HG03520 (cell line): ENCODE measurements around the gene PIK3C2B.

Source experiments
- ATAC-seq: cut with Tn5 transposase; IDR thresholded peaks from one replicate; pipeline ENCODE4 v1.9.1; 2021; ENCODE audit warnings: mild to moderate bottlenecking, moderate library complexity; ENCODE audit not compliant: unreplicated experiment

PIK3C2B gene

GRCh38 chr1:204480515-204480914, 14.1 kb downstream of the PIK3C2B start:
- ATAC-seq: peak; percentile 72

DNA sequence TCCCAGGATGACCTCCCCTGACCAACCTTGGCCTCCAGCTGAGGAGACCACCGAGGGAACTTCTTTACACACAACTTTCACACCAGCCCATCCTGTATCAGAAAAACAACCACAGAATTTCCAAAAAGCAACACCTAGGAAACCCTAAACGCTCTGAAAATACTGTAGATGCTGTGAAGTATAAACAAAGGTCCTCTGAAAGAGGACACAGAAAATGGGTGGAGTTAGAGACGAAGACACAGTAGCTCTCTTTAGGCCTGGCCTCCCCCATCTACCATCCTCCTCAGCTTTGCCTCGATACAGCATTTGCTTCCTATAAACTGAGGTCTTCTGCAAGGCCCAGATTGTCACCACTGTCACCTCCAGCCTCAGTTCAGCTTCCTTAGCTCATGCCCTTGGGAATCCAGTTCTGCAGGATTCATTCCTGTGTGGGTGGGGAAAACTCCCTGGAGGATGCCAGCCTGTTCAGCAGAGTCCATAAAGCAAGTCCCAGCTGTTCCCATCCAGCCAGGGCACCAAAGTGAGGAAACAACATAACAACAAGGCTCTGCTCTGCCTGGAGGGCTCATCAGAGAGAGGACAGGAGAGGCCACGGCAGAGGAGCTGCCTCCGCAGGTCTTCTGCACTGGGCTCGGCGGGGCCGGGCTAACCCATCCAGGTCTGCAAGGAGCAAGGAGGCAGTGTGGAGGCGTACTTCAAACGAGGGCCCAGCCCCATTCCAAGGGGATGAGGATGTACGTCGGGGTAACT, 15.0 kb downstream of the PIK3C2B start:
- ATAC-seq: no peak

DNA sequence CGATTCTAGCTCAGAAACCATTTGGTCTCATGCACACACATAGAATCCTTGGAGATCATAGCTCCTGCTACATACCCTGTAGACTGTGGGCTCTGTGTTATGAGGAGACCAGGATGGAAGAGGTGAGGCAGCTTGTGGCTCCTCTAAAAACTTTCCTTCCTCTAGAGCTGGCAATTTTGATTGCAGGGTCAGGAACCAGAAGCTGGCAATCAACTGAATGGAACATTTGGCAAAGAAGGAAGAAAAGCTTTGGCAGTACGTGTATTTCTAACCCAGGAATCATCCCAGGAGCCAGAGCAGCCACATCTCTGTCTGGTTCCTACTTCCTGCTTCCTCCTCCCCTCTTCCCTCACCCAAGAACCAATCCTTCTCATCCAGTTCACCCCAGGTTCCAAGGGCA, 15.7 kb downstream of the PIK3C2B start:
- ATAC-seq: no peak

- no peak for ATAC-seq
Observed at GRCh38 chr1:204478172-204478899, 16.3 kb downstream of the PIK3C2B start.

DNA sequence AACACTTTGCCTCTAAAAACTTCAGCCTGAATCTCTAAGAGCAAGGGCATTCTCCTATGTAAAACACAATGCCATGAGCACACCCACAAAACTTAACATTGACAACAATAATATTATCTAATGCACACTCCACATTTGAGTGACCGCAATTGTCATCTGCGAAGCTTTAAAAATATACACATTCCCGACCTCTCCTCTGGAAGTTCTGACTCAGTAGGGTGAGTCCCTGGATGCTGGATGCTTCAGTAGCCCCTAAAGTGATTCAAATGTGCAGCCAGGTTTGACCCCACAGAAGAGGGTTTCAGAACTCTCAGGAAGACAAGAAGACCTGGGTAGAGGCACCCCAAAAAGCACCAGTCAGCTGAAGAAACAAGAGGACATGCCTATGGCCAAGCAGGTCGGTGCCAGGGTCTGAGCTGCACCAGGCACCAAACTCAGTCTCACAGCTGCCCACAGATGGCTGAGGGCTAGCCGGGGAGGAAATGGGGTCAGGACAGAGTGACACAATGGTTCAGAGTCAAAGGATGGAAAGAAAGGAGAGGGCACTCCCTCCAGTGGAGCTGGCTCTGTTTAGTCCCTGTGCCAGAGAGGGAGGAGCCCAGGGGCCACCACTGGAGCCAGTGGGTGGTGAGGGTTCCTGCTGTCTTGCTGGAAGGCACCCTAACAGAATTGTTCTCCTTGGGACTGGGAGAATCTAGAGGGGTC, 17.4 kb downstream of the PIK3C2B start:
- no peak for ATAC-seq

- ATAC-seq: no peak
Observed at GRCh38 chr1:204476563-204476962, 18.0 kb downstream of the PIK3C2B start.

GRCh38 chr1:204475656-204476432, 18.8 kb downstream of the PIK3C2B start:
- no peak for ATAC-seq

GRCh38 chr1:204473400-204473965, 21.1 kb downstream of the PIK3C2B start:
- no peak for ATAC-seq

- no peak for ATAC-seq
Observed at GRCh38 chr1:204472660-204473059, 21.9 kb downstream of the PIK3C2B start.

DNA sequence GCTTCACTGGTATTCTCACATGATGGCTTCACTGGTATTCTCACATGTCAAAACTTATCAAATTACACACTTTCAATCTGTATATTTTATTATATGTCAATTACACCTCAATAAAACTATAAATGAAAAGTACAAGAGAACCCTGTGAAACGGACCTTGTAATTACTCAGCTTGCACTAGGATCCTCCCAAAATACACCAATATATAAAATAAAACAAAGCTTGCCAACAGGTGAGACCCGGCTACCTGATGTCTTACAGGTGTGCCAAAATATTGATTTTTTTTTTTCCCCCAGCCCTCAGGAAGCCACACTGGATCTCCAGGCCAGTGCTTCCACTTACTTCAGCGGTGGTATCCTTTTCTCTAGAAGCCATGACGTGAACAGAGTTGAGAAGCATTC, 22.9 kb downstream of the PIK3C2B start:
- ATAC-seq: no peak

DNA sequence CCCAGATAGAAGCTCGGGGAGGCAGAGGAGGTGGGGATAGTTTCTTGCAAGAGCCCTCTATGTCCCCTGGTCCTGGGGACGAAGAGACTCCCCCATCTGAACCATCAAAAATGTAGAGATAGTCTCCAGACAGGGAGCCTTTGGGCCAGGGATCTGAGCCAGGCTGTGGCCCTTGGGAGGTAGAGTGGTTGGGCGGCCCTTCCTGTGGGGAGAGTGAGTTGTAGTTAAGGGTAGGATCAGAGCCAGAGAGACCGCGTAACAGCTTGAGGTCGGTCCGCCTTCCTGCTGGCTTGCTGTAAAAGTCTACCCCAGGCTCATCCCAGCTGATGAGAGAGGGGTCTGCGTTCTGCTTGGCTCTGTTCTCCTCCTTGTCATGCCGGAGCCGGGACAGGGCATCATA, 25.3 kb downstream of the PIK3C2B start:
- ATAC-seq: no peak

DNA sequence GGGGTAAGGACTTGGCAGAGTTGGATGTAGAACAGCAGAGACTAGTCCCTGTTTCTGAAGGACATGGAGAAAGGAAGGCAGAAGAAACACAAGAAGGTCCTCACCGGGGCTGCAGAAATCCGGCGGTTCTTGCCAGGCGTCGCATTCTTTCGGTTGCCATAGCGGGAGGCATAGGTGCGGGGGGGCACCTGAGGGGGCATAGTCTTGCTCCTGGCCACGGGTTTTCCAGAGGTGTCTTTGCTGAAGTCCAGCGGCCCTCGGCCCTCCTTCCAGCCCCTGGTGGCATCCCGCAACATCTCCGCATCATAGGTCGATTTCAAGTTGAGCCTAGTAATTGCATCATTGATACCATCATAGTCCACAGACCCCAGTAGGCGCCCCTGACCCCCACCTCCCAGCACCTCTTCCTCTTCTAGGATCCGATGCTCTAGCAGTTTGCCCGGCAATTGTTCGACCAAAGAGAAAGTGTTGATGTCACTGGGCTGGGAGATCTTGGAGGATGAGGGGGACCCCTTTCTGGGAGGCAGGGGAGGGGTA, 25.8 kb downstream of the PIK3C2B start:
- ATAC-seq: no peak

DNA sequence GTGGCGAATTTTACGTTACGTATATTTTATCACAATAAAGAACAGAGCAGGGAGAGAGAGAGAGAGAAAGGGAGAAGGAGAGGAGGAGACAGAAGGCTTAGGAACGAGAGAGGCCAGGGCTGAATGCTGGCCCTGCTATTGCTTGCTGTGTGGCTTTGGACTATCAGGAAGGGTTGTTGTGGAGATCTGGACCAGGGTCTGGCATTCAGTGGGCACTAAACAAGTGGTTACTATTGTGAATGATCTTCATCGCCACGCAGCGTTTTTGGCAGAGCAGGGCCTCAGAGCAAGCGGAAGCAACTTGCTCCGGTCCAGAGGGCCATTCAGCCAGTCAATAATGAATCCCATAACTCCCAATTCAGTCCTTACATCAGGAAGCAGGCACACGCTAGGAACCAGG, 26.4 kb downstream of the PIK3C2B start:
- no peak for ATAC-seq

GRCh38 chr1:204466416-204467405, 27.9 kb downstream of the PIK3C2B start:
- ATAC-seq: no peak

DNA sequence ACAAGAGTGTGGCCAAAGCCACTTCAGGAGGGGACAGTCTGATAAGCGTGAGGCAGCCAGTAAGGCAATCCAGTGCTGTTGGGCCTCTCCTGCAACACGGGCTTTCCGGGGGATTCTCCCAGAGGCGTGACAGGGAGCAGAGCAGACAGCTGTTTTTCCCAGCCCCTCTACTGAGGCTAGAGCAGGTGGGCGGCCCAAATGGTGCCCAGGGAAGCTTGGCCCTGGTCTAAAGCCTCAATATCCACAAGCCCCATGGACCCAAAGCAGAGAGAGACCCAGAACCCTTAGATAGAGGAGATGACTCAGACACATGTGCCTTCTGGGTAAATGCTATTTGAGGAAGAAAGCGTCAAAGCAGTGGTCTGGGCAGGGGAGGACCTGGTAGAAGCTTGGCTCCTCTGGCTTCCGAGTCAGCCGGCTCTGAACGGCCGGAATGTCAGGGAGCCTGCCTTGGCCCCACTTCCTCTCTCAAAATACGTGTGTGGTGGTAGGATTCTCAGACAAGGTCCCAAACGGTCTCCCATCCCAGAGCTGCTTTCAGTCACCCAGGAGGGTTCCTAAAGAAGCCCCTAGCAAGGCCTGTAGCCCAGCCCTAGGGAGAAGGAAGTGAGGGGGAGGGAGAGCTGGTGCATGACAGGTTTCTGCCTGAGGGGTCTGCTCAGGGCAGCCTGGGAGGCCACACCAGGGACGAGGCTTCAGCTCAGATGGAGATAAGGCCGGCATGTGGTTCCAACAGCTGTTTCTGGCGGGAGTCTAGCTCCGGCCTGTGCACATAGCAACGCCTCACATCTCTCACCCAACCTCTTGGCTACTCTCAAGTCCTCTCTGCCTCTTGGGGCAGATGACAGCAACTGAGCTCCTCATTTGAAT, 28.8 kb downstream of the PIK3C2B start:
- ATAC-seq: peak; percentile 69

DNA sequence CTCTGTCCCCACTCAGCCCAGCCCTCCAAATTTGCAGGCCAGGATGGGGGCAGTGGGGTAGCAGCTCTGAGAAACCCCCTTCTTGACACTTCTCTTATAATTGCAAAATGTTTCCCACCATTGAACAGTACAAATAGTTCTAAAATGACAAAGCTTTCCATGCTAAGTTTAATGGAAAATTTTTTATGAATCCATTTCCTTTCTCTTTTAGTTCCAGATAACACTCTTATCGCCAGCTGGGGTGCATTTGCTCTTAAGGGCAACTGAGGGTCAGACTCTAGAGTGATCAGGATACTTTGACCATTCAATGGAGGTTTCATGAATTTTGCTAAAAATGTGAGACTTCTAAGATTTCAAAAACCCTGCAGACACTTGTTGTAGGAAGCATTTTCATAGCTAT, 29.9 kb downstream of the PIK3C2B start:
- no peak for ATAC-seq

DNA sequence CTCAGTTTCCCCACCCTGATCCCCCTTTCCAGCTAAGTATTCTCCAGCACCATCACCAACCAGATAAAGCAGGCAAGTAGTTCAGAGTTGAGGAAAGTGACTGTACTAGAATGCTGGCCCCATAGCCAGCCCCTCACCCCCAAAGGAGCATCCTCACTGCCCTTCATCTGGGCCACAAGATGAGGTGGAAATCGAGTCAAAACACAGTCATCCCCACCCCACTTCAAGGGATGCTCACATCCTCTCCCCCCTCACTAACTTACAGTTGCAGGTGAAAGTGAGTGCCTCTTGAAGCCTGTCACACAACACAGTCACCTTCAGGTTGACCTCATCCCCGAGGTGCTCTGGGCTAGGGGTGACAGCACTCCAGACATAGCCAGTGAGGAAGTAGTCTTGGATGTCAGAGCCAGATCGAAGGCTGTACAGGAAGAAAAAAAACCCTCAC, 30.4 kb downstream of the PIK3C2B start:
- ATAC-seq: no peak
